ES-I3 (cell line): ENCODE measurements around the gene SYT12.
A peak's percentile ranks its signal among the peaks of the same experiment; 100 is the strongest.

Experiments
- H3K36me3 ChIP-seq: 2 replicates; pipeline ENCODE4 v1.6.1; 2013; ENCODE audit warnings: mild to moderate bottlenecking, low read length, control low read depth, moderate library complexity; ENCODE audit not compliant: insufficient read depth
- H3K4me1 ChIP-seq: 2 replicates; pipeline ENCODE4 v1.6.1; 2013; ENCODE audit warnings: mild to moderate bottlenecking, control low read depth, low read length; ENCODE audit not compliant: insufficient read depth
- H3K9ac ChIP-seq: 2 replicates; pipeline ENCODE4 v1.6.1; 2013; ENCODE audit warnings: low read depth, mild to moderate bottlenecking, low read length, moderate library complexity
- H3K9me3 ChIP-seq: 2 replicates; pipeline ENCODE4 v1.6.1; 2013; ENCODE audit warnings: mild to moderate bottlenecking, low read length, moderate library complexity; ENCODE audit not compliant: control insufficient read depth, insufficient read depth

Gene SYT12

DNA sequence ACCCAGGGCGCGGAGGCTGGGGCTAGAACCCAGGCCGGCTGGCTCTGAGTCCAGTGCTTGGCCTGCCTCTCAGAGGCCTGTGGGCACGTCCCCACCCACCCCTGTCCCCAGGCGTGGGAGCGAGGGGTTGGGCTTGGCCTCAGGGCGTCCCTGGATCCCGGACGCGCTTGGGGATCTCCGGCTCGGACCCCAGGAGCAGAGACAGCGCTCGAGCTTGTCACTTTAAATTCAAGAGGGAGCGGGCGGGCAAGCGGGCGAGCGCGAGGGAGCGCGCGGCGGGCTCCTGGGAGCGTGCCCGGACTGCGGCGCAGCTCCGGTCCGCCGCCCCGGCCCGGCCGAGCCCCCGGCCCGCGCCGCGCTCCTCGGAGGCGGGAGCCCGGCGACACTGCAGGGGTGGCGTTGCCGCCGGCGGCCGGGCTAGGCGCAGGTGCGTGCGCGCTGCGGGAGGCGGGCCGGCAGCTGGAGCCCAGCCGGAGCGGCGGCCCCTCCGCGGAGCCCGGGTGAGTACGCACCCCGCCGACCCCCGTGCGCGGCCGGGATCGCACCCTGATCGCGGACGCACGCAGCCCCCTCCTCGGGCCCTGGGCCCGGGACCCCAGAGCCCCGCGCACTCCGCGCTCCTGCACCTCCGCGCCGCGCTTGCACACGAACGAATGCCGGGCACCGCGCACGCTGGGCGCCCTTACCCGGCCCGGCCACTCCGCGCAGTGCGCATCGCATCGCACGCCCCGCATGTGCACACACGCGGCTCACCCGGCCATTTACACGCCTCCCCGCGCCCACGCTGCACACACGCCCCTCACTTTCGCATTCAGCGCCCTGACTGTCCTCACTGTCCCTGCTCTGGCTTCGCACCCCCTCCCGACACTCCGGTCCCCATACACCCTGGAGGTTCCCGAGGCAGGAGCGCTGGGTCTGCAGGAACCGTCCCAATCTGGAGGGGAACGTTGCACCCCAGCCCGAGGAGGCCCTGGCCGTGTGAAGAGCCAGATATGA is at the start of gene SYT12:
SYT12 (plus strand) TSS at position 174 of the 996 bp plus-strand sequence. CDS start 7,011 bp downstream, outside the sequence.
- Histone ChIP-seq H3K36me3 (no peaks in the 10 kb centered on the region), H3K9ac (peak within 1 kb of the TSS; percentile 32)

GRCh38 chr11:66973956-66974580 is 48.9 kb upstream of the SYT12 start:
- Histone ChIP-seq H3K9me3 (peaks cover 9% of the 10 kb centered on the region), H3K9ac (no peak overlapping the region), H3K36me3 (no peaks in the 10 kb centered on the region), H3K4me1 (peaks cover 12% of the 10 kb centered on the region)

More for the DNA sequence above, at the start of gene SYT12:
- H3K9me3 ChIP-seq, result peaks cover 3% of the 10 kb centered on the region; the same call in 1 of the 2 replicates
- peaks cover 3% of the 10 kb centered on the region for H3K4me1 ChIP-seq

DNA sequence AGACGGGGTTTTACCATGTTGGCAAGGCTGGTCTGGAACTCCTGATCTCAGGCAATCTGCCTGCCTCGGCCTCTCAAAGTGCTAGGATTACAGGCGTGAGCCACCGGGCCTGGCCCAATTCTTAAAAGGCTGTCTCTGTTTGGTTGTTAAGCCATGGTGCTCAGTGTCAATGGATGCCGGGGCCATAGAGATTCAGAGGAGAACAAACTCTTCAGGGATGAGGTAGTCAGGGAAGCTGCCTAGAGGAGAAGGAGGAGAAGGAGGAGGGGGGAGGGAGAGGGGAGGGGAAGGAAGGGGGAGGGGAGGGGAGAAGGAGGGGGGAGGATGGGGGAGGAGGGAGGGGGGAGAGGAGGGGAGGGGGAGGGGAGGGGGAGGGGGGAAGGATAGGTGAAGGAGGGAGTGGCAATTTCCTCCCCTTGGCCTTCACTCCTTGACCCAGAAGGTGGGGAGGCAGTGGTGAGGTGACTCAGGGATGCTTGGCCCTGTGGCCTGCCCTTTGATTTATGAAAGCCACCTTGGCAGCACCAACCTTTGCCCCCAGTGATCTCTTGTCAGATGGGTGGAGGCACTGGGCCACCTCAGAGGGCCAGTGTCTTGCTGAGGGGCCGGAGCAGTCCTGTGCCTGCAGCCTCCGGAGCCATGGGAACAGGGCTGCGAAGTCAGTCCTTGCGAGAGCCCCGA is 48.1 kb upstream of the SYT12 start, which contains the start of gene C11orf86:
C11orf86 (plus strand) TSS at position 581 of the 681 bp plus-strand sequence; CDS start at position 640, 59 bp downstream.
- Histone ChIP-seq H3K36me3 (no peaks in the 10 kb centered on the region), H3K9me3 (peaks cover 13% of the 10 kb centered on the region), H3K4me1 (peaks cover 12% of the 10 kb centered on the region), H3K9ac (no peak within 1 kb of the TSS)

DNA sequence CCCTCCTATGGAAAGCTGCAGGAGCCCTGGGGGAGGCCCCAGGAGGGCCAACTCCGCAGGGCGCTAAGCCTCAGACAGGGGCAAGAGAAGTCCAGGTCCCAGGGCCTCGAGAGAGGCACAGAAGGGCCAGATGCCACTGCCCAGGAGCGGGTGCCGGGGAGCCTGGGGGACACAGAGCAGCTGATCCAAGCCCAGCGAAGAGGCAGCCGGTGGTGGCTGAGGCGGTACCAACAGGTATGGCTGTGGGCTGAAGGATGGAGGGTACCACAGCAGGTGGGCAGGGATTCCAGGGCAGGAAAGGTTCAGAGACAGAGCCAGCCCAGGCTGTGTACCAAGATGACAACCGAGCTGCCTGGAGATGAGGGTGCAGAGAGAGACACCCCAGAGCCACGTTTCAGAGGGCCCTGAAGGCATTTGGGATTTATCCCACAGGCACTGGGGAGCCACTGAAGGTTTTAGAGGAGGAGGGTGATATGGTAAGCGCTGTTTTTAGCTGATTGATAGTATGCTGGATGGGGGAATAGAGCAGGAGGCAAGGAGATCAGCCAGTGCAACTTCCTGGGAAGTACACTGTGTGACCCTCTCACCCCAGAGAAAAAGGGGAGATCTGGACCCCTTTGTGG is 47.4 kb upstream of the SYT12 start:
- Histone ChIP-seq H3K4me1 (peaks cover 12% of the 10 kb centered on the region), H3K36me3 (no peaks in the 10 kb centered on the region), H3K9me3 (peaks cover 9% of the 10 kb centered on the region), H3K9ac (no peak overlapping the region)

DNA sequence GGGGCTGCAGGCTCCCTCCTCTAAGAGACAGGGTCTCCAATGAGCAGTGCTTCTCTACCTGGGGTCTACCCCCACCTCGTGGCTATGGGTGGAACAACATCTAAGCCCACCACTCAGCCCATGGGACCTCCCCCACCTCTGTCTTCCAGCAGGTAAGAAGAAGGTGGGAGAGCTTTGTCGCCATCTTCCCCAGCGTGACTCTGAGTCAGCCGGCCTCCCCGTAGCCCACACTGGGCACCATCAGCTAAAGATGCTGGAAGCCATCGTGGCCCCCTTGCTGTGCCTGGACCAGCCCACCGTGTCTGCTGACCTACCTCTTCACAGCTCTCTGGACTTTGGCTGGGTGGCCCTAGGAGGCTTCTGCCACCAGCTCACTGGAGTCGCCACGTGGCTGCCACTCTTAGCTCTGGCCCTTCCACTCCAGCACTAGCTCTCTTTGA is 46.9 kb upstream of the SYT12 start:
- H3K4me1 ChIP-seq, result peaks cover 12% of the 10 kb centered on the region
- H3K9me3 ChIP-seq, result peaks cover 9% of the 10 kb centered on the region
- H3K9ac ChIP-seq, result no peak overlapping the region
- no peaks in the 10 kb centered on the region for H3K36me3 ChIP-seq

DNA sequence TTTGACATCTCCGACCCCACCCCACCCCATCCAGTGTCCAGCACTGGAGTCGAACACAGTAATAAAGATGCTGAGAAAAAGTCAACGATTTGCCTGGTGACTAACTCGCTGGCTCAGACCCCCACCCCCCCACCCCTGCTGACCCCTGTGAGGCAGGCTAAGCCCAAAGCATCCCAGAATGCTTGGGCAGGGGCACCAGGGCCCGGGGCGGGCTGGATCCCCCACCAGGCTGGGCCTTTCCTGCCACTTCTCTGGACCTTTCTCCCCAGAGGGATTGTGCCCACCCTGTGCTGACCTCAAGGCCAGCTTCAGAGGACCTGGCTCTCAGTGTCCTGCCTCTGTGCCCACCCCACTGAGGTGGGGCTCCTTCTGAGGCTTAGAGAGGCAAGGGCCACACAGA is 46.0 kb upstream of the SYT12 start:
- Histone ChIP-seq H3K36me3 (no peaks in the 10 kb centered on the region), H3K9me3 (peaks cover 9% of the 10 kb centered on the region), H3K4me1 (peaks cover 12% of the 10 kb centered on the region), H3K9ac (no peak overlapping the region)

- H3K4me1 ChIP-seq, result peaks cover 12% of the 10 kb centered on the region
- H3K9me3 ChIP-seq, result peaks cover 9% of the 10 kb centered on the region
- H3K36me3 ChIP-seq, result no peaks in the 10 kb centered on the region
- no peak overlapping the region for H3K9ac ChIP-seq
Measured at GRCh38 chr11:66978229-66978628, 44.7 kb upstream of the SYT12 start.

DNA sequence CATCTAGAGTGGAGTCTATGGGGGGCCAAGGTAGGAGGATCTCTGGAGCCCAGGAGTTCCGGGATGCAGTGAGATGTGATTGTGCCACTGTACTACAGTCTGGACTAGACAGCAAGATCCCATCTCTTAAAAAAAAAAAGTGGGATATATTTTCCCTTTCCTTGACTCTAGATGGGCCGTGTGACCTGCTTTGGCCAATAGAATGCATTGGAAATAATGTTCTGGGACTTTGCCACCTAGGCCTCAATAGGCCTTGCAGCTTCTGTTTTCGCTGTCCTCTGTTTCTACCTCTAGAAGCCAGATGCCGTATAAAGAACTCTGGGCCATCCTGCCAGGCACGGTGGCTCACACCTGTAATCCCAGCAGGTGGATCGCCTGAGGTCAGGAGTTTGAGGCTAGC is 44.2 kb upstream of the SYT12 start:
- peaks cover 9% of the 10 kb centered on the region for H3K9me3 ChIP-seq
- no peak overlapping the region for H3K9ac ChIP-seq
- H3K4me1 ChIP-seq, result peaks cover 12% of the 10 kb centered on the region
- H3K36me3 ChIP-seq, result no peaks in the 10 kb centered on the region

DNA sequence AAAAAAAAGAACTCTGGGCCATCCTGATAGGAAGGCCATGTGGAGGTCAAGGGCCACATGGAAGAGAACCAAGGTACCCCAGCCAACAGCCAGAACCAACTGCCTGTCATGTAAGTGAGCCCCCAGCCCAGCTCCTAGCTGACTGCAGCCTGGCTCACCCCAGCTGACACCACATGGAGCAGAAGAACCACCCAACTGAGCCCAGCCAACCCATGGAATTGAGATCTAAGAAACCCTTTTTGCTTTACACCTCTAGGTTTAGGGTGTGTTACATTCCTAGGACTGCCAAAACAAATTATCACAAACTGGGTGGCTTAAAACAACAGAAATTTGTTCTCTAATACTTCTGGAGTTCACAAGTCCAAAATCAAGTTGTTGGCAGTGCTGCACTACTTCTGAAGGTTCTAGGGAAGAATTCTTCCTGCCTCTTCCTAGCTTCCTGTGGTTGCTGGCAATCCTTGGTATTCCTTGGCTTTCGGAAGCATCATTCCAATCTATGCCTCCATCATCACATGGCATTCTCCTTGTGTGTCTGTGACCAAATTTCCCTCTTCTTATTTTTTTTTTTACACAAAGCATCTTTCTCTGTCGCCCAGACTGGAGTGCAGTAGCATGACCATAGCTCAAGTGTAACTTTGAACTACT is 43.5 kb upstream of the SYT12 start:
- Histone ChIP-seq H3K4me1 (peaks cover 6% of the 10 kb centered on the region; the same call in 1 of the 2 replicates), H3K9me3 (peaks cover 9% of the 10 kb centered on the region), H3K36me3 (no peaks in the 10 kb centered on the region), H3K9ac (no peak overlapping the region)

GRCh38 chr11:66981976-66982578 is 40.9 kb upstream of the SYT12 start:
- H3K9ac ChIP-seq, result no peak overlapping the region
- H3K4me1 ChIP-seq, result no peaks in the 10 kb centered on the region; the same call in 1 of the 2 replicates
- H3K9me3 ChIP-seq, result peaks cover 9% of the 10 kb centered on the region
- no peaks in the 10 kb centered on the region for H3K36me3 ChIP-seq

- no peak overlapping the region for H3K9ac ChIP-seq
- peaks cover 6% of the 10 kb centered on the region for H3K9me3 ChIP-seq
- H3K4me1 ChIP-seq, result peaks cover 6% of the 10 kb centered on the region; the same call in 1 of the 2 replicates
- no peaks in the 10 kb centered on the region for H3K36me3 ChIP-seq
Measured at GRCh38 chr11:66983275-66983924, 39.5 kb upstream of the SYT12 start.

GRCh38 chr11:66985508-66986177 is 37.3 kb upstream of the SYT12 start:
- Histone ChIP-seq H3K36me3 (no peaks in the 10 kb centered on the region), H3K9me3 (no peaks in the 10 kb centered on the region), H3K4me1 (peaks cover 6% of the 10 kb centered on the region; the same call in 1 of the 2 replicates), H3K9ac (no peak overlapping the region)
